ENCODE results near the gene PRPF6.
"Not testable (repeated sequence)": the region's sequence is repeated elsewhere in the genome, so short reads cannot be mapped to it uniquely, and the experiment has no call there.

The PRPF6 gene

GRCh38 chr20:64012385-64013154, 31.6 kb downstream of the PRPF6 start:
- not testable (repeated sequence) for DNase-seq (ENCODE audit: low read depth)

GRCh38 chr20:64015635-64016034, 34.7 kb downstream of the PRPF6 start:
- DNase-seq (ENCODE audit: low read depth), result no peak

GRCh38 chr20:64021124-64021975, 40.4 kb downstream of the PRPF6 start:
- no peak for DNase-seq (ENCODE audit: low read depth)

GRCh38 chr20:64022671-64023360, 41.9 kb downstream of the PRPF6 start:
- DNase-seq (ENCODE audit: low read depth), result no peak

- no peak for DNase-seq (ENCODE audit: low read depth)
Observed at GRCh38 chr20:64023361-64024140, 42.6 kb downstream of the PRPF6 start.

DNA sequence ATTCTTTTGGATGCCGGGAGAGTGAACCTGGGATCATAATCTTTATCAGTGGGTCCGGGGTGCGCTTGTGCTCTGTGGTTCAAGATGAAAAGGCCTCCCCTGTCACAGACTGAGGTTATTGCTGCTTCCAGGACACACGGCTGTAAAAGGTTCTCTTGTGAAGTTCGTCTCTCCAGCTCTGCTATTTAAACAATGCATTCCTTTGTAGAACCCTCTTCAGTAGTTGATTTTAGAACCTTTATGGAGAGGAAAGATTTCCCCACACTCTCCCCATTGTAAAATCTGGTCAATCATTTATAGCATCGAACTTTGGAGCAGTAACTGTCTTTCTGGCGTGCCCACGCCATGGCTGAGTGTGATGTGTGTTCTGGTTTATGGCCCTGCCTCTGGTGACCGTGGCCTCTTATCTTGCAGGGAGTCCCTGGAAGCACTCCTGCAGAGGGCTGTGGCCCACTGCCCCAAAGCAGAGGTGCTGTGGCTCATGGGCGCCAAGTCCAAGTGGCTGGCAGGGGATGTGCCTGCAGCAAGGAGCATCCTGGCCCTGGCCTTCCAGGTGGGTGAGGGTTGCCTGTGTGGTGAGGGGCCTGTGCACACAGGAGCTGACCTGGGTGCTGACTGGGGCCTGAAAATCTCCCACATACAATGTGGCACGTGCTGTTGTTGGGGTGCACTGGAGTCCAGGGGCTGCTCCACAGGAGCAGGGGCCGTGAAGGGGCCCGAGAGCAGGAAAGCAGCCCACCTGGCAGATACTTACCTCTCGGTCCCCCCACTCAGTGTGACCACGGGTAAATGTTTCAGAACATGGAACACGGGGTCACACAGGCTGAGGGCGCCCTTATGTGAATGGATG, 43.4 kb downstream of the PRPF6 start:
- DNase-seq (ENCODE audit: low read depth), result no peak

- no peak for DNase-seq (ENCODE audit: low read depth)
Observed at GRCh38 chr20:64025101-64025825, 44.3 kb downstream of the PRPF6 start.

GRCh38 chr20:64025826-64026412, 45.0 kb downstream of the PRPF6 start:
- no peak for DNase-seq (ENCODE audit: low read depth)

- DNase-seq (ENCODE audit: low read depth), result no peak
Observed at GRCh38 chr20:64027981-64028685, 47.2 kb downstream of the PRPF6 start.

DNA sequence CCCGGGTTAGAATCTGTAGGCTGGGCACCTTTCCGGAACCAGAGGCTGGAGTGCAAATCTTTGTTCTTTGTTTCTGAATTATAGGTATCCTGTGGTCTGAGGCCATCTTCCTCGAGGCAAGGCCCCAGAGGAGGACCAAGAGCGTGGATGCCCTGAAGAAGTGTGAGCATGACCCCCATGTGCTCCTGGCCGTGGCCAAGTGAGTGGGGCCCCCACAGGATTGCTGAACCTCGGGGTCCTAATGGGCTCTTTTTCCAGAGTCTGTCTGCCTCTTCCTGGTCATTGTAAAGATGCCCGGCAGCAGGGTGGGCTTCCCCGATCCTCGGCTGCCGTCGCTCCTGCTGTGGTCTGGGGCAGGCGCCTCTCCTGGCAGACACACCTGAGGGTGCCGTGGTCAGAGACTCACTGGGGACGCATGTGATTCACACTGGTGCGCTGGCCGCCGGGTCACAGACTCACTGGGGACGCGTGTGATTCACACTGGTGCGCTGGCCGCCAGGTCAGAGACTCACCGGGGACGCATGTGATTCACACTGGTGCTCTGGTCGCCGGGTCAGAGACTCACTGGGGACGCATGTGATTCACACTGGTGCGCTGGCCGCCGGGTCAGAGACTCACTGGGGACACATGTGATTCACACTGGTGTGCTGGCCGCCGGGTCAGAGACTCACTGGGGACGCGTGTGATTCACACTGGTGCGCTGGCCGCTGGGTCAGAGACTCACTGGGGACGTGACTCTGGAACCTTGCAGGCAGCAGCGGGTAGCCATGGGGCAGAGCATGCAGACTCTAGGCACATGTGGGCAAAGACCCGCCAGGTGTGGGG, 48.6 kb downstream of the PRPF6 start:
- DNase-seq (ENCODE audit: low read depth), result no peak

- no peak for DNase-seq (ENCODE audit: low read depth)
Observed at GRCh38 chr20:64030371-64031134, 49.6 kb downstream of the PRPF6 start.

DNA sequence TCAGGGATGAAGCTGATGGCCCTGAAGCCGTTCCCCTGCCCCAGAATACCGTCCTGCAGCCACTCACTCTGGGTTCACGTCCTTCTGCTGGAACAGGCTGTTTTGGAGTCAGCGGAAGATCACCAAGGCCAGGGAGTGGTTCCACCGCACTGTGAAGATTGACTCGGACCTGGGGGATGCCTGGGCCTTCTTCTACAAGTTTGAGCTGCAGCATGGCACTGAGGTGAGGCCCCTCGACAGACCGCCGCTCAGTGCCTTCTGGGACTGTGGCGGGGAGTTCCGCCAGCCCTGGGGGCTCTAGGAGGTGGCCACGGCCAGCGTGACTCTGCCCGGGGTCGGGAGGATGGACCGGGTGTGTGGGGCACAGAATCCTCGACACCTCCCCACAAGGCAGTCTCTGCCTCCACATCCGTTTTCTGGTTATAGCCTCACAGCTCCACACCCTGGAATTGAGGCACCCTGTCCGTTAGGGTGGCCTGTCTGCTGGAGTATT, 50.9 kb downstream of the PRPF6 start:
- no peak for DNase-seq (ENCODE audit: low read depth)

GRCh38 chr20:64032706-64033624, 52.0 kb downstream of the PRPF6 start:
- DNase-seq (ENCODE audit: low read depth), result no peak

DNA sequence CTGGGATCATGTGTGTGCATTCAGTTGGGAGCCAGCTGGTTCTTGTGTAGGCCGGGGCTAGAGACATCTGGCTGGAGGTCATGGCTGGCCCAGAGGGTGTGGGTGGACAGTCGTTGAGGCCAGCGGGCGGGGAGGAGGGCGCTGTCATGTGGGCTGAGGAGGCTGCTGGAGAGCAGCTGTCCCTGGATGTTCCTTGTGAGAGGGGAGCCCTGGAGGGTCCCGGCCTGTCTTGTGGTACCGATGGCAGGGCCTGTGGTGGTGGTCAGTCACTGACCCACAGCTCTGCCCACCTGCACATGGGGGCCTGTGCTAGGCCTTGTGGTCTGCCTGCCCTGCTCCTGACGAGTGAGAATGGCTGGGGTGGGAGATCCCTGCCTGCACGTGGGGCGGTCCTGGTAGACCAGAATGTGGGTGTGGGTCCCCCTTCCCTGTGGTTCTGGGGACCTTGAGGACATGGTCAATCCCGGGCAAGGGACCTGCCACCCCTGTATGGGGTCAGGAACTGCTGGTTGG, 53.1 kb downstream of the PRPF6 start:
- no peak for DNase-seq (ENCODE audit: low read depth)

- DNase-seq (ENCODE audit: low read depth), result no peak
Observed at GRCh38 chr20:64035066-64035932, 54.4 kb downstream of the PRPF6 start.
